K562 (cell line): ENCODE data around the gene KCNK16. TPM values are rescaled to one million over a fixed set of nuclear protein-coding genes. Genes with fewer than 3 reads are reported as not detected.

ENCODE experiments used
- ATAC-seq: fragments of 200-7000 bp; cut with Tn5 transposase; 3 replicates; pipeline ENCODE4 v1.9.1; 2020; ENCODE audit warnings: moderate library complexity
- BruUV-seq: library from RNA; stranded (reverse); fragments of 400-500 nt; replicated peaks from 2 replicates; lab custom pipeline; 2021; lab: Mats Ljungman, UMichigan
- CTCF ChIA-PET: fragments of 300-600 bp; formaldehyde crosslinking; extraction: SDS; loops from one replicate; lab custom pipeline; 2021; ENCODE audit warnings: low intra/inter-chr PET ratio; lab: Yijun Ruan, JAX
- POLR2A ChIA-PET: fragments of 300-600, 350-650 bp; sonication (Branson Sonifier 250); formaldehyde crosslinking; extraction: SDS; loops from one replicate; lab custom pipeline; 2021; ENCODE audit warnings: antibody characterized with exemption, inconsistent platforms; lab: Yijun Ruan, JAX
- DNase-seq, 4 experiments: peaks; one replicate each; pipeline versions ENCODE4 v3.0.0 to v3.0.0-alpha.2; 2011 to 2018; ENCODE audit warnings: low spot score in 3 of 4, mixed read lengths in 3 of 4; ENCODE audit errors: extremely low read depth in 1 of 4
- FAIRE-seq: peaks from 2 replicates; lab custom pipeline; 2011; peaks lifted over from hg19 to GRCh38; lab: Jason Lieb, UNC
- H2AFZ ChIP-seq: 2 replicates; pipeline ENCODE4 v1.6.0; 2011; ENCODE audit warnings: low read depth, low read length, control low read depth, inconsistent platforms
- H3K27ac ChIP-seq: fragments of 200-600 bp; 3 replicates; pipeline ENCODE4 v1.8.0; 2011; ENCODE audit warnings: low read depth, mild to moderate bottlenecking, control low read depth, inconsistent platforms, low read length, moderate library complexity, mixed read lengths; ENCODE audit errors: extremely low read depth
- H3K27me3 ChIP-seq, 2 experiments: fragments of 300-600 bp in 1 of 2; 2 replicates in 1 of 2; 3 replicates in 1 of 2; pipeline versions ENCODE4 v1.6.0 to v1.8.0; 2011; ENCODE audit warnings: inconsistent platforms in 2 of 2, low read length in 2 of 2, mild to moderate bottlenecking in 1 of 2, mixed read lengths in 1 of 2, moderate library complexity in 1 of 2; ENCODE audit not compliant: control insufficient read depth in 2 of 2, insufficient read depth in 2 of 2
- H3K36me3 ChIP-seq: fragments of 300-600 bp; 3 replicates; pipeline ENCODE4 v1.8.0; 2011; ENCODE audit warnings: mild to moderate bottlenecking, low read length, inconsistent platforms; ENCODE audit not compliant: control insufficient read depth, insufficient read depth
- H3K4me1 ChIP-seq, 2 experiments: fragments of 200-600 bp in 1 of 2; replicated peaks in 1 of 2; 2 replicates in 1 of 2; 3 replicates in 1 of 2; pipeline versions ENCODE4 v1.5.1 to v1.8.0; 2011; ENCODE audit warnings: inconsistent platforms in 2 of 2, low read length in 2 of 2, mild to moderate bottlenecking in 1 of 2, mixed read lengths in 1 of 2, moderate library complexity in 1 of 2; ENCODE audit not compliant: control insufficient read depth in 2 of 2, insufficient read depth in 2 of 2
- H3K4me2 ChIP-seq: 2 replicates; pipeline ENCODE4 v1.6.1; 2011; ENCODE audit warnings: low read length, control low read depth, inconsistent platforms, mixed read lengths; ENCODE audit not compliant: insufficient read depth
- H3K4me3 ChIP-seq: fragments of 200-600 bp; sonication (generic), shearing (Covaris generic); 2 replicates; pipeline ENCODE4 v1.5.1; 2016; ENCODE audit warnings: control low read depth, inconsistent platforms
- H3K79me2 ChIP-seq: fragments of 200-600 bp; 3 replicates; pipeline ENCODE4 v1.8.0; 2011; ENCODE audit warnings: low read length, inconsistent platforms; ENCODE audit not compliant: control insufficient read depth, insufficient read depth
- H3K9ac ChIP-seq, 2 experiments: 2 replicates each; pipeline versions ENCODE4 v1.6.0 to v1.6.1; 2011; ENCODE audit warnings: low read depth in 2 of 2, low read length in 2 of 2, control low read depth in 1 of 2, inconsistent platforms in 1 of 2, mild to moderate bottlenecking in 1 of 2, mixed read lengths in 1 of 2; ENCODE audit not compliant: insufficient read depth in 1 of 2
- H3K9me1 ChIP-seq: one replicate; pipeline ENCODE4 v1.6.0; 2011; ENCODE audit warnings: inconsistent platforms, mild to moderate bottlenecking, low read length, moderate library complexity; ENCODE audit not compliant: control insufficient read depth, insufficient read depth
- H3K9me3 ChIP-seq: replicated peaks from 2 replicates; pipeline ENCODE4 v1.5.1; 2011; ENCODE audit warnings: low read depth, low read length, inconsistent platforms; ENCODE audit not compliant: control insufficient read depth, insufficient read depth
- H4K20me1 ChIP-seq: replicated peaks from 2 replicates; pipeline ENCODE4 v1.6.1; 2011; ENCODE audit warnings: low read length, inconsistent platforms, mixed read lengths; ENCODE audit not compliant: control insufficient read depth, insufficient read depth
- CREM ChIP-seq: IDR thresholded peaks from 2 replicates; pipeline ENCODE4 v1.6.1; 2014; ENCODE audit warnings: antibody characterized with exemption, low read depth
- CTCF ChIP-seq, 3 experiments: IDR thresholded peaks in 2 of 3; conservative IDR thresholded peaks in 1 of 3; 2 replicates each; pipeline ENCODE4 v1.5.1; 2011 to 2012; ENCODE audit warnings: low read length in 3 of 3, mild to moderate bottlenecking in 3 of 3, control low read depth in 2 of 3, improper control_type of control experiment in 1 of 3, inconsistent platforms in 1 of 3, low read depth in 1 of 3, mixed read lengths in 1 of 3, moderate library complexity in 1 of 3; ENCODE audit not compliant: insufficient read depth in 2 of 3
- CTCFL ChIP-seq: IDR thresholded peaks from 2 replicates; pipeline ENCODE4 v1.6.1; 2011; ENCODE audit warnings: borderline replicate concordance, low read depth, mild to moderate bottlenecking, moderate library complexity, low read length; ENCODE audit not compliant: insufficient read depth, poor library complexity, severe bottlenecking
- EGR1 ChIP-seq: fragments of 450-650 bp; conservative IDR thresholded peaks from 2 replicates; pipeline ENCODE4 v1.6.1; 2017; ENCODE audit warnings: mild to moderate bottlenecking
- RB1 ChIP-seq: fragments of 450-650 bp; IDR thresholded peaks from 2 replicates; pipeline ENCODE4 v1.6.1; 2017; ENCODE audit warnings: low read depth, mild to moderate bottlenecking
- REST ChIP-seq, 2 experiments: fragments of 450-650 bp; formaldehyde crosslinking in 1 of 2; IDR thresholded peaks; 2 replicates each; pipeline versions ENCODE4 v1.4.0 to v1.6.1; 2014 to 2020; ENCODE audit warnings: mild to moderate bottlenecking in 2 of 2, borderline replicate concordance in 1 of 2, low read depth in 1 of 2
- SMC3 ChIP-seq: conservative IDR thresholded peaks from 2 replicates; pipeline ENCODE4 v1.6.1; 2011; ENCODE audit warnings: low read depth, low read length, improper control_type of control experiment; ENCODE audit not compliant: insufficient read depth
- WGBS: fragments of 100-300 bp; shearing (Covaris generic); methylation state at CpG from one replicate; pipeline ENCODE4 v1.1.6; 2016; ENCODE audit warnings: low coverage, mixed read lengths; ENCODE audit not compliant: insufficient coverage; ENCODE audit errors: missing lambda C conversion rate; 5-methylcytosine and 5-hydroxymethylcytosine counted together
- in situ Hi-C: fragments of 300-500 bp; cut with MboI; formaldehyde crosslinking; loops from 4 replicates; pipeline ENCODE4 v1.15.0; 2018; ENCODE audit warnings: inconsistent platforms, mixed read lengths
- intact Hi-C: fragments of 100-400 bp; cut with micrococcal nuclease; formaldehyde crosslinking; loops from 2 replicates; pipeline ENCODE4 v1.14.2; 2022
- polyA plus RNA-seq, 8 experiments: library from polyadenylated mRNA; depleted of rRNA in 4 of 8; stranded (reverse) in 5 of 8; unstranded in 3 of 8; fragments of >200 nt; fragmentation: Nextera tagmentation in 2 of 8; fragmentation: Illumina TruSeq in 1 of 8; extraction: Ambion mirVana in 2 of 8; extraction: Trizol in 1 of 8; gene quantifications; 2 replicates each; pipeline versions ENCODE4 v1.2.1 to v1.2.3, GENCODE V29; 2011 to 2014; ENCODE audit warnings: inconsistent platforms in 1 of 8, missing spikeins in 1 of 8
- total RNA-seq, 7 experiments: library from RNA; depleted of rRNA in 6 of 7; stranded (reverse); fragments of >200 nt in 6 of 7; fragmentation: Illumina TruSeq in 2 of 7; extraction: Trizol in 2 of 7; gene quantifications; 2 replicates each; pipeline versions ENCODE4 v1.2.1 to v1.2.3, GENCODE V29; 2011 to 2021; ENCODE audit warnings: low replicate concordance in 1 of 7

The KCNK16 gene
- total and polyA plus RNA-seq, 9 of the 15 experiments (the other 6 are each of a cell fraction or from before 2014, with no cell fraction given): not detected

- Histone ChIP-seq H3K27me3 (peaks cover 35 to 67% of the 10 kb centered on the region in 2 experiments), H3K4me3 (no peak overlapping the region), H3K79me2 (no peaks in the 10 kb centered on the region), H2AFZ (no peak overlapping the region), H3K36me3 (no peaks in the 10 kb centered on the region), H3K9me3 (no peaks in the 10 kb centered on the region), H3K9ac (peak overlapping the region in 1 of 2 experiments; percentile 54; a peak in 1 of 4 replicates), H3K4me1 (peaks cover 0 to 17% of the 10 kb centered on the region in 2 experiments; a peak in 3 of 5 replicates), H3K27ac (no peak overlapping the region), H3K9me1 (peaks cover 7% of the 10 kb centered on the region), H4K20me1 (peaks cover 13% of the 10 kb centered on the region; the same call in 1 of the 2 replicates), H3K4me2 (no peak overlapping the region)
- in situ Hi-C loops: loop anchor here (5.0 kb wide), 2 partner anchors 134 to 429 kb away; no protein-coding TSS in a partner anchor
- no TSS peak for BruUV-seq
- DNase-seq (peak; percentile 81 to 91 (median 88)), FAIRE-seq (peak; percentile 86), ATAC-seq (peak; percentile 91)
- ChIA-PET POLR2A (interaction anchor here (1.0 kb wide), 1 partner anchor 120 kb away, joined by 3 read pairs; no protein-coding TSS in a partner anchor), CTCF (interaction anchor here (0.7 to 4.0 kb wide), 3 partner anchors 135 to 200 kb away, joined by 3 to 84 read pairs (median 6); no protein-coding TSS in a partner anchor)
- 4% methylated on average over 7 of the region's 7 CpGs for WGBS
- intact Hi-C loops: loop anchor here (1.0 to 5.0 kb wide), 3 partner anchors 73 to 328 kb away; partner anchors contain the start of gene KCNK5
- peak; percentile 39; the same call in 1 of the 2 replicates for TF ChIP-seq REST (IDR thresholded peaks at IDR 0.05; ENCODE audit: borderline replicate concordance)
- no peak for TF ChIP-seq REST (CRISPR knock-in tag; IDR thresholded peaks at IDR 0.05; ENCODE audit: low read depth)
- TF ChIP-seq RB1: 0 out of 2 replicates have a peak, but pooled peaks have one; percentile 17
- 0 out of 2 replicates have a peak, but pooled peaks have one; percentile 23 for TF ChIP-seq SMC3
- TF ChIP-seq EGR1: peak; percentile 61; the same call in 1 of the 2 replicates
- TF ChIP-seq CTCFL: peak; percentile 54
- peak; percentile 77 to 88 (median 86) for TF ChIP-seq CTCF (IDR thresholded peaks at IDR 0.05 in 2 of 3, conservative IDR thresholded peaks at IDR 0.05 in 1 of 3; ENCODE audit: insufficient read depth in 2 of 3, low read depth in 1 of 3, low read length in 3 of 3)
- TF ChIP-seq CREM: peak; percentile 56; the same call in 1 of the 2 replicates
Measured at GRCh38 chr6:39301606-39302005, 20.9 kb downstream of the KCNK16 start.
